Right lobe of liver (tissue), 6 donors: ENCODE measurements around the gene NOC2L. TPM values are rescaled to one million over a fixed set of nuclear protein-coding genes. Genes with fewer than 3 reads are reported as not detected.

ENCODE experiments used
- ATAC-seq, 4 donors: fragments of 200-7000 bp; cut with Tn5 transposase; one replicate each; pipeline ENCODE4 v1.9.1; 2020; ENCODE audit warnings: mild to moderate bottlenecking in 4 of 4, moderate library complexity in 4 of 4
- DNase-seq, 3 donors: peaks; one replicate each; pipeline ENCODE4 v3.0.0-alpha.2; 2020
- H3K27ac ChIP-seq, 3 donors: fragments of 200-600 bp; one replicate each; pipeline ENCODE4 v1.8.0; 2022
- H3K27me3 ChIP-seq, 2 donors: fragments of 200-600 bp; one replicate each; pipeline ENCODE4 v1.8.0; 2022
- H3K36me3 ChIP-seq, 4 donors: fragments of 200-600 bp; sonication (generic) in 1 of 4; one replicate each; pipeline versions ENCODE4 v1.5.1 to v1.8.0; 2017 to 2022; ENCODE audit warnings: control low read depth in 1 of 4
- H3K4me1 ChIP-seq, 4 donors: fragments of 200-600 bp; sonication (generic) in 1 of 4; one replicate each; pipeline versions ENCODE4 v1.5.1 to v1.8.0; 2017 to 2022; ENCODE audit warnings: control low read depth in 1 of 4
- H3K4me3 ChIP-seq, 3 donors: fragments of 200-600 bp; one replicate each; pipeline ENCODE4 v1.8.0; 2022
- H3K9me3 ChIP-seq, 4 donors: fragments of 200-600 bp; sonication (generic) in 1 of 4; one replicate each; pipeline versions ENCODE4 v1.5.1 to v1.8.0; 2017 to 2022; ENCODE audit warnings: control low read depth in 1 of 4
- CTCF ChIP-seq, 4 donors: fragments of 200-600 bp in 3 of 4; fragments of 450-650 bp in 1 of 4; IDR thresholded peaks; one replicate each; pipeline versions ENCODE4 v1.5.1 to v1.8.0; 2016 to 2022; ENCODE audit warnings: antibody characterized with exemption in 4 of 4, mild to moderate bottlenecking in 2 of 4
- POLR2A ChIP-seq: fragments of 450-650 bp; IDR thresholded peaks from one replicate; pipeline ENCODE4 v1.6.1; 2017; ENCODE audit warnings: antibody characterized with exemption, mild to moderate bottlenecking
- WGBS: methylation state at CpG from one replicate; pipeline ENCODE4 v1.1.6; 2018; ENCODE audit warnings: low coverage, low lambda C conversion rate; ENCODE audit not compliant: insufficient coverage; ENCODE audit errors: missing lambda C conversion rate; 5-methylcytosine and 5-hydroxymethylcytosine counted together
- intact Hi-C, 2 donors: fragments of 100-400 bp; cut with DNase I; formaldehyde crosslinking; loops; one replicate each; pipeline versions ENCODE4 v1.11.2 to v1.14.1; 2022
- total RNA-seq, 6 experiments: library from RNA; depleted of rRNA in 2 of 6; stranded (reverse); fragments of >200 nt in 2 of 6; fragmentation: NEBNext Ultra II Directional in 3 of 6; extraction: Animal tissue kit (Norgen Biotek cat#: 25700) in 3 of 6; gene quantifications; one replicate each; pipeline versions ENCODE4 v1.1.0 to v1.2.4, GENCODE V29; 2016 to 2023
- donor health status: DM: no; HTN: yes; CAD: no.
- donor health status: DM: no; HTN: no; CAD: no.
- donor health status: DM: no; HTN: no; CAD: no.
- donor health status: DM: no; HTN: yes; CAD: no.
- donor health status: DM: no; HTN: yes; CAD: no.

The NOC2L gene
- total RNA-seq, 6 experiments from 2014 or later, result 28.9 to 36.8 (median 30.2) TPM

GRCh38 chr1:924656-925560 lies 34.1 kb downstream of the NOC2L start:
- DNase-seq (no peak), ATAC-seq (peak in 3 of 4 donors; percentile 9 to 31 (median 17))
- Histone ChIP-seq H3K36me3 (no peaks in the 10 kb centered on the region), H3K4me3 (peak overlapping the region; percentile 33 to 55 (median 34)), H3K4me1 (peaks cover 0 to 20% (median 0%) of the 10 kb centered on the region in 4 donors), H3K27me3 (peaks cover 0 to 3% of the 10 kb centered on the region in 2 donors), H3K9me3 (no peaks in the 10 kb centered on the region), H3K27ac (no peak overlapping the region)
- intact Hi-C loops, result no loop called here
- 0% methylated on average over 4 of the region's 120 CpGs for WGBS
- no peak for TF ChIP-seq POLR2A
- peak in 1 of 4 donors; percentile 6 for TF ChIP-seq CTCF (IDR thresholded peaks at IDR 0.05)

DNA sequence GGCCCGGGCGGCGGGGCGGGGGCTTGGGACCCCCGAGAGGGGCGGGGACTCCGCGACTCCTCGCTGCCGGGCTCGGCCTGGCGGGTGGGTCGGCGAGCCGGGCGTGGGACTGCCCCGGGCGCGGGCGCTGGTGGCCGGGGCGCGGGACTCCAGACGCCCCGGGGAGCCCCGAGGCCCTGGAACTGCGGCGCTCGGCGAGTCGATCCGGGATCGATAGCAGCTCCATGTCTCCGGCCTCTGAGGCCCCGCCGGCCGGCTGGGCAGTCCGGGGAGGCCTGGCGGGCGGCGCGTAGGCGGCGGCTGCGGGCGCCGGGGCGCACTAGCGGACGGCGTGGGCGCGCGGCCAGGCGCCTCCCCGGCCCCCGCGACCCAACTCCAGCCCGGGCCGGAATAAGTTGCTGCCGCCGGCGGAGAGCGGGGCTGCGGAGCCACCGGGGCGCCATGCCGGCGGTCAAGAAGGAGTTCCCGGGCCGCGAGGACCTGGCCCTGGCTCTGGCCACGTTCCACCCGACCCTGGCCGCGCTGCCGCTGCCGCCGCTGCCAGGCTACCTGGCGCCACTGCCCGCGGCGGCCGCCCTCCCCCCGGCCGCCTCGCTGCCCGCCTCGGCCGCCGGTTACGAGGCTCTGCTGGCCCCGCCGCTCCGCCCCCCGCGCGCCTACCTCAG lies 34.9 kb downstream of the NOC2L start:
- Histone ChIP-seq H3K27me3 (peaks cover 0 to 3% of the 10 kb centered on the region in 2 donors), H3K4me1 (peaks cover 0 to 20% (median 0%) of the 10 kb centered on the region in 4 donors), H3K36me3 (no peaks in the 10 kb centered on the region), H3K4me3 (peak overlapping the region; percentile 21 to 55 (median 33)), H3K27ac (peak overlapping the region in 1 of 3 donors; percentile 13), H3K9me3 (no peaks in the 10 kb centered on the region)
- intact Hi-C loops, result no loop called here
- no CpG with 5 or more reads among the region's 98 CpGs for WGBS
- no peak for TF ChIP-seq CTCF (IDR thresholded peaks at IDR 0.05)
- no peak for TF ChIP-seq POLR2A
- no peak for ATAC-seq
- no peak for DNase-seq

GRCh38 chr1:923131-923990 lies 35.7 kb downstream of the NOC2L start, which contains the start of gene SAMD11:
SAMD11 (plus strand) TSS chr1:923923; CDS start chr1:924432, 509 bp downstream.
- TF ChIP-seq POLR2A (no peak), CTCF (IDR thresholded peaks at IDR 0.05) (no peak)
- Histone ChIP-seq H3K4me3 (peak within 1 kb of the TSS; percentile 33 to 55 (median 34)), H3K36me3 (no peaks in the 10 kb centered on the region), H3K27me3 (peaks cover 0 to 3% of the 10 kb centered on the region in 2 donors), H3K4me1 (peaks cover 0 to 20% (median 0%) of the 10 kb centered on the region in 4 donors), H3K9me3 (no peaks in the 10 kb centered on the region), H3K27ac (peak within 1 kb of the TSS in 1 of 3 donors; percentile 13)
- WGBS, result 13% methylated on average over 4 of the region's 72 CpGs
- DNase-seq (peak; percentile 80 to 85 (median 82)), ATAC-seq (peak; percentile 53 to 74 (median 60))
- intact Hi-C loops, result no loop called here
